NCI-H82 treated with DMSO at 0.1 percent for 48 hours (cell line): ENCODE results near the gene NDUFB2.
"Not testable (repeated sequence)": the region's sequence is repeated elsewhere in the genome, so short reads cannot be mapped to it uniquely, and the experiment has no call there.

Experiments
- DNase-seq: peaks from one replicate; lab custom pipeline; 2025; ENCODE audit not compliant: unreplicated experiment; lab: John Stamatoyannopoulos, UW

Gene NDUFB2

DNA sequence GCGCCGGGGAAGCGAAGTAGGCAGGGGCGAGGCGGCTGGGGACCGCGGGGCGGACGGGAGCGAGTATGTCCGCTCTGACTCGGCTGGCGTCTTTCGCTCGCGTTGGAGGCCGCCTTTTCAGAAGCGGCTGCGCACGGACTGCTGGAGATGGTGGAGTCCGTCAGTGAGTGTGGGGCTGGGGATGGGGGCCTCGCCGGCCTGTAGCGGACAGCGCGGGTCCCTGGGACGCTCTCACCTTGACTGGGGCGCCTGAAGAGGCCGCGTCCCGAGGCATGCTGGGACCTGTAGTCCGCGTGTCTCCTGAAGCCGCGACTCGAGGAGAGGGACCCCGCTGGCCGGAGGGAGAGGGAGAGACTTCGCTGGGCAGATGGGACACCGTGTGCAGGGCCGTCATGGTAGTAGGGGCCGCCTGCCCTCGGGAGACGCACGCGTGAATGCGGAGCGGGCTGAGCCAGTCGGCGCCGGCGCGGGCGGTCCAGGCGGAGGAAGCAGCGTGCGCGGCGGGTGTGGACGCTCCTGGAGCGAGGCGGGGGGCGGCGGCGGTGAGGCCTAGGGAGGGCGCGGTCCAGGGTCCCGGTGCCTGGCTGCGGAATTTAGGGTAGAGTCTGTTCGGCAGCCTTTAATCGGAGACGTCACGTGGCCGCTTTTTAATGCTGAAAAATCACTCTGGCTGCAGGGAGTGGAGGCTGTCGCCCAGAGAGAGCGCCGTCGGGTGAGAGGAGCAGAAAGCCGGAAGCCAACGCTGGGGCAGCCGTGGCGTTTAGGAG is at the start of gene NDUFB2:
Gene NDUFB2 (plus strand): TSS at position 29 of the 767 bp plus-strand sequence. CDS start 37 bp downstream, at position 66.
- peak; percentile 56 for DNase-seq

- DNase-seq: peak; percentile 66
These were observed 49.4 kb upstream of the NDUFB2 start for GRCh38 chr7:140646931-140647647.

DNA sequence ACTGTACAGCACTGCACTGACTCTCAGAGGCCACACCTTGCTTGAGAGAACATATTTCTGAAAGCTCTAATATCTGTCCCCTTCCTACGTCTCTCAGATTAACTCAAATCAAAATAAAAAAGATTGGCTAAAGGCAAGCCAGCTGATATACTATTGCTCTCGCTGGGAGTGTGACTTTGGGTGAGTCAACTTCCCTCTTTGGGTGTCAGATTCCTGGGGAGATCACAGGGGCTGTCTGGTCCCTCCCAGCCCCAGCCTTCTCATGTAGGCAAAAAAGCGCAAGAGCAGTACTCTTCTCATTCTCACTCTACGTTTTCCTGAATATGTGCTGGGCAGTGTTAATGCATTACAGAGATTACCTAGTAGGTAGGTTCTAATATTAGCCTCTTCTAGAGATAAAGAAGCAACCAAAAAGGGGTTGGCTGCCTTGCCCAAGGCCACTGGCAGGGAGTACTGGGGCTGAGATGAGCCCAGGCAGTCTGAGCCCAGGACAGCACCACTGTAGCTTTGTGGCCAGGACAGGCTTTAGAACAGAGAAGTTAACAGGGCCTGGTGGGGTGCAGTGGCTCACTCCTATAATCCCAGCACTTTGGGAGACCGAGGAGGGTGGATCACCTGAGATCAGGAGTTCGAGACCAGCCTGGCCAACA is 46.8 kb upstream of the NDUFB2 start:
- no peak for DNase-seq

GRCh38 chr7:140650367-140650766 is 46.1 kb upstream of the NDUFB2 start:
- DNase-seq: no peak

DNA sequence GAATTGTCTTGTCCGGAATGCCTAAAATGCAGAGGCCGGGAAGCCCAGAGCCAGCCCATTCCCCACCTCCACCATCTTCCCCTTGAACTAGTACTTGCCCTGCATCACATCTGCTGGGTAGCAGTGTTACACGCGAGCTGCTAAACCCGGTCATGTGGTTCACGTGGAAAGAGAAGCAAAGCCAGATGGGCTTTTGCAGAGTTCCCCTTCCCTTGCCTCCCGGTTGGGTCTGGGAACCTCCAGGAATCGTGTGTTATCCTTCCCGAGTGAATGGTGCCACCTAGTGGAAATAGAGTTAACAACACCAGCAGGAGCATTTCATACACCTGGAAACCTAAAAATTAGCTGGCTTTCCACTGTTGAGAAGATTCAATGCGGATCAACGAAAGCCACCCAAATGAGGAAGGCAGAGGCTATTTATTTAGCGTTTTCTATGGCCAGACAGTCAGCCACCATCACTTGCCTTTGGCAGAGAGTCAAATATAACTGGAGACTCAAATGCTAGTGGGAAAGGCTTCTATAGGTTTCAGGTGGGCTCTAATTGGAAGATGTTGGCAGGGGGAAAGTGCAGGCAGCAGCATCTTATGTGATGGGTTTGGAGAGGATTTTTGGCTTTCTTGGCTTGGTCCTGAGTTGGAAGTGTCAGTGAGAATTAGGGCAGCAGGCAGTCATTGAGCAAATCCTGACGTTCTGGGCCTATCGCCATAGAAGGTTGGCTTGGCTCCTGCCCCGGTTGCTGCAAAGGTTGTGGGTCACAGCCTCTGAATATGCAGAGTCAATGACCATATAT is 43.0 kb upstream of the NDUFB2 start:
- peak; percentile 67 for DNase-seq

- no peak for DNase-seq
These were observed 42.5 kb upstream of the NDUFB2 start for GRCh38 chr7:140654109-140654387.

DNA sequence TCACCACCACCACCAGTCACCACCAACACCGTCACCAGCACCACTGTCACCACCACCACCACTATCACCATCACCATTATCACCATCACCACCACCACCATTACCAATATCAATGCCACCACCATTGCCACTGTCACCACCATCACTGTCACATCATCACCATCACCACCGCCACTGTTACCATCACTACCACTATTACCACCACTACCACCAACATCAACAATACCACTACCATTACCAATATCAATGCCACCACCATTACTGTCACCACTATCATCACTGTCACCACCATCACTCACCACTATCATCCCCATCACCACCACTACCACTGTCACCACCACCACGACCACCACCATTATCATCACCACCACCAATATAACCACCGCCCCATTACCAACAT is 41.8 kb upstream of the NDUFB2 start:
- DNase-seq: no peak

DNA sequence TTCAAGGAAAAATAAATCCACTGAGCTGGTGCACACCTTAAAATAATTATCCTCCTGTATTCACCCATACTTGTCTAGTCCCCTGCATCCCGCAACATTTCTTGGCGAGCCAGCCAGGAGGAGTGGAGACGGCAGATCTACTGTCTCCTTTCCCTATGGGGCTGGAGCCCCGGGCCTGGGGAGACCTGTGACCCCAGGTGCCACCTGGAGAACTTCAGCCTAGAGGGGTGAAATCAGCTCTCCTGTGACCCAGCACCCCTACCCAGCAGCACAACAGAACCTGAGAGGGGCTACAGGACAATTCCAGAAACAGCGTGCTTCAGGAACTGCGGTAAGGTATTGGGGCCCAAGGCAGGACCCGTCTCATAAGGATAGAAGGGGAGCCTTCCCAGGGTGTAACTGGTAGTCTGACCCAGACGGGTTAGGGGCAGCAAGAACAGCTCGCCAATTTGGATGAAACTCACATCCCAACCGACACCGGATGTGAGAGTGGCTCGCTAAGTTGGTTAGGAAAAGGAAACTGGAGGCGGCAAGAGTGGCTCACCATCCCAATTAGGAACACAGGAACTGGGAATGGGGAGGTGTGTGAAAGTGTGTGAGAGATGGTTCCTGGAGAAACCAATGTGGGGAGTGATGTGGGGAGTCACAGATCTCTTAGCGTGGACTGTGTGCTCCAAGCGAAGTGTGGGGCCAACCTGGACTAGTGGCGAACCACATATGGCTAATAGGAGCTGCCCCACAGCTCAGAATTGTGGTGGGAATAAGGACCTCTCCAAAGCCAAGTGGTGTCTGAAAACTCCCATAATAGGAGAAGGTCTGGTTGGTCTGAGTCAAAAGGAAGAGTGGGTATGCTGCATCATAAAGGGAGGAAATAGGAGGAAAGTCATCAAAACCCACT is 40.7 kb upstream of the NDUFB2 start:
- no peak for DNase-seq

- no peak for DNase-seq
These were observed 39.7 kb upstream of the NDUFB2 start for GRCh38 chr7:140656548-140657515.

DNA sequence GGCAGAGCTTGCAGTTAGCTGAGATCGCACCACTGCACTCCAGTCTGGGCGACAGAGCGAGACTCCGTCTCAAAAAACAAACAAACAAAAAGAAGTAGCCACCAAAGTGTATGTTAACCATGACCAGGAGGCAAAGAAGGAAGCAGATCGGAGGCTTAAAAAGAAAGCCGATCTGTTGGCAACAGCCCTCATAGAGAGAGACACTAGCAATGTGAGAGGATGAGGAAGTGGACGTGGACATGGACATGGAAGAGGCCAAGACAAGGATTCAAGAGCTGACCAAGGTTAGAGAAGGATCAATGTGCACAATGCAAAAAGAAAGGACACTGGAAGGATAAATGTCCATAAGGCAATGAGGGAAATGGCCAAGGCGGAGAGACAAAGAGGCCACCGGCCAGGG is 38.6 kb upstream of the NDUFB2 start:
- no peak for DNase-seq

GRCh38 chr7:140659856-140660255 is 36.7 kb upstream of the NDUFB2 start:
- no peak for DNase-seq

DNA sequence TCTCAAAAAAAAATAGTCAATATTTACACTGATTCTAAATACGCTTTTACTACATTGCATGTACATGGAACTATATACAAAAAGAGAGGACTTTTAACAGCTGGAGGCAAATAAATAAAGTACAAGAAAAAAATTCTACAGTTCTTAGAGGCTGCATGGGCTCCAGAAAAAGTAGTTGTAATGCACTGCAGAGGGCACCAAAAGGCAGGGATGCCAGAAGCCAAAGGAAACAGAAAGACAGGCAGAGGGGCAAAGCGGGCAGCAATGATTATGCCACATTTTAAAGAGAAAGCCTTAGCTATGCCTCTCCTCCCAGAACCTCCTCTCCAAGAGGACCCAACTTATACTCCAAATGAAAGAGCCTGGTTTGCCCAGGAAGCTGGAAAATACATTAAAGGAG is 35.4 kb upstream of the NDUFB2 start:
- no peak for DNase-seq

DNA sequence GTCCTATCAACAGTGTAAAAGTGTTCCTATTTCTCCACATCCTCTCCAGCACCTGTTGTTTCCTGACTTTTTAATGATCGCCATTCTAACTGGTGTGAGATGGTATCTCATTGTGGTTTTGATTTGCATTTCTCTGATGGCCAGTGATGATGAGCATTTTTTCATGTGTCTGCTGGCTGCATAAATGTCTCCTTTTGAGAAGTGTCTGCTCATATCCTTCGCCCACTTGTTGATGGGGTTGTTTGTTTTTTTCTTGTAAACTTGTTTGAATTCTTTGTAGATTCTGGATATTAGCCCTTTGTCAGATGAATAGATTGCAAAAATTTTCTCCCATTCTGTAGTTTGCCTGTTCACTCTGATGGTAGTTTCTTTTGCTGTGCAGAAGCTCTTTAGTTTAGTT is 33.6 kb upstream of the NDUFB2 start:
- DNase-seq: not testable (repeated sequence)

DNA sequence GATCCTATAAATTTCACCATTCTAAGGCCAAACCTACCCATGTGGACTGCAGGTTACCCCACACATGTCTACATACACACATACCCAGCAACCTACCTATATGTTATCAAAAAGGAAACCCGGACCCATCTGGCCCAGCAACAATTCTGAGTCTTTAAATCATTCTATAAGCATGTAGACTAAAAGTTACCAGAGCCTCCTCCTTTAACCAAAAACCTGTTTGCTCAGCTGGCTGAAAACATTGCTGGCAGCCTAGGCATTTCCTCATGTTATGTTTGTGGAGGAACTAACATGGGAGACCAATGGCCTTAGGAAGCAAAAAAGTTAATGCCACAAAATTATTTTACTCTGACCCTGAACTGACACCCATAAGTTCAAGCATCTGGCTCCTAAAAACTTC is 29.0 kb upstream of the NDUFB2 start:
- DNase-seq: no peak

- DNase-seq: no peak
These were observed 27.9 kb upstream of the NDUFB2 start for GRCh38 chr7:140668641-140669040.

- DNase-seq: no peak
These were observed 27.2 kb upstream of the NDUFB2 start for GRCh38 chr7:140669352-140669751.

DNA sequence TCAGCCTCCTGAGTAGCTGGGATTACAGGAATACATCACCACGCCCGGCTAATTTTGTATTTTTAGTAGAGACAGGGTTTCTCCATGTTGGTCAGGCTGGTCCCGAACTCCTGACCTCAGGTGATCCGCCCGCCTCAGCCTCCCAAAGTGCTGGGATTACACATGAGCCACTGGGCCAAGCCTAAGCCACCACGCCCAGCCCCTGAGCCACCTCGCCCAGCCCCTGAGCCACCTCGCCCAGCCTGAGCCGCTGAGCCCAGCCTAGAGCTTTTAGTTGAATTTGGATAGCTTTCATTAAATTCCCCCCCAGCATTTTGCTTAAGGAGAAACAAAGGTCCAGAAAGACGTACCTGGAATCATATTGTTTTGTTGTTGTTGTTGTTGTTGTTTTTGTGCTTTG is 26.6 kb upstream of the NDUFB2 start:
- not testable (repeated sequence) for DNase-seq

DNA sequence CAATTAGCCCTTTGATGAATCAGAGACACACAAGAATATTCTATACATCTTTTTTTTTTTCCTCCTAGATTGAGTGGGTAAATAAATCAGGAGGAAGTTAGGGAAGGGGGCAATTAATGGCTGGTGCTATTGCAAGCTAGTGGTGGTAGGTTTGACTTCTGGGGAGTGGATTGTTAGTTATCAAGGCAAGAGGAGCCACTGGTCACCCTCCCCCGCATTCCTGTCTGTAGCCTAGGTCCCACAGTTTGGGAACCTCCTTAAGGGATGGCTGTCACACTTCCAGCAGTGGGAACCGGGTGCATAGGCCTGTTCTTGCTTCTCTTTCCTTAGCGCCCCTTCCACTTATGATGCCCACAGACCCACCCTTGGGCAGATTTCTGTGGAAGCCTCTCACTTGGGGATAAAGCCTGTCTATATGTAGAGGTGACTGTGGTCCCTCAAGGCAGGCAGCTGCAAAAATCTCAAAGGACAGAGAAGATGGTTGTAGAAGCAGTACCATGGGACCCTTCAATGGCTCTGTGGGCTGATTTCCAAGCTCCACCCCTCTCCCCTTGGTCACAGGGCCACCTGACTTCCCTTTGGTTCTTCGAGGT is 26.1 kb upstream of the NDUFB2 start:
- DNase-seq: no peak

- DNase-seq: no peak
These were observed 24.5 kb upstream of the NDUFB2 start for GRCh38 chr7:140671966-140672365.
